ENCODE data around the gene QKI.

The QKI gene

DNA sequence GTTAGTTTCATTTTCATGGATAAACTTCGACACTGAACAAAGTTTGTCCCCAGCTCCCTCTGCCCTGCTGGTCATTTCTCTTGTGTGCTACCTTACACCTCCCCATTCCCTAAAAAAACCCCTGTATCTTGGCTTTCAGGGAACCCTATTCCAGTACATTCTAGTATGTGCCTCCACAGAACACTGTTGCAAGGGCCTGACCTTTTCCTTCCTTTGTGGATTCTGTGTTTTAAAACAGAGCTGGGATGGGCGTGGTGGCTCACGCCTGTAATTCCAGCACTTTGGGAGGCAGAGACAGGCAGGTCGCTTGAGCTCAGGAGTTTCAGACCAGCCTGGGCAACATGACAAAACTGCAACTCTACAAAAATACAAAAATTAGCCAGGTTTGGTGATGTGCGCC, 20.6 kb upstream of the QKI start:
- no peak for TF ChIP-seq EZH2phosphoT487 (IDR thresholded peaks at IDR 0.05; ENCODE audit: low read length)
- TF ChIP-seq EZH2 (optimal IDR thresholded peaks at IDR 0.05; ENCODE audit: low read depth, low read length) = no peak
- TF ChIP-seq, protein P1, sequence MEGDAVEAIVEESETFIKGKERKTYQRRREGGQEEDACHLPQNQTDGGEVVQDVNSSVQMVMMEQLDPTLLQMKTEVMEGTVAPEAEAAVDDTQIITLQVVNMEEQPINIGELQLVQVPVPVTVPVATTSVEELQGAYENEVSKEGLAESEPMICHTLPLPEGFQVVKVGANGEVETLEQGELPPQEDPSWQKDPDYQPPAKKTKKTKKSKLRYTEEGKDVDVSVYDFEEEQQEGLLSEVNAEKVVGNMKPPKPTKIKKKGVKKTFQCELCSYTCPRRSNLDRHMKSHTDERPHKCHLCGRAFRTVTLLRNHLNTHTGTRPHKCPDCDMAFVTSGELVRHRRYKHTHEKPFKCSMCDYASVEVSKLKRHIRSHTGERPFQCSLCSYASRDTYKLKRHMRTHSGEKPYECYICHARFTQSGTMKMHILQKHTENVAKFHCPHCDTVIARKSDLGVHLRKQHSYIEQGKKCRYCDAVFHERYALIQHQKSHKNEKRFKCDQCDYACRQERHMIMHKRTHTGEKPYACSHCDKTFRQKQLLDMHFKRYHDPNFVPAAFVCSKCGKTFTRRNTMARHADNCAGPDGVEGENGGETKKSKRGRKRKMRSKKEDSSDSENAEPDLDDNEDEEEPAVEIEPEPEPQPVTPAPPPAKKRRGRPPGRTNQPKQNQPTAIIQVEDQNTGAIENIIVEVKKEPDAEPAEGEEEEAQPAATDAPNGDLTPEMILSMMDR (IDR thresholded peaks at IDR 0.05; ENCODE audit: low read length) = no peak
- Histone ChIP-seq H3K27ac (ENCODE audit: low read length) (no peak overlapping the region), H3K4me3 (ENCODE audit: low read length) (no peak overlapping the region), H3K9ac (ENCODE audit: low read length) (no peak overlapping the region), H3F3A (ENCODE audit: insufficient read depth, low read length) (no peaks in the 10 kb centered on the region), H4K20me1 (ENCODE audit: insufficient read depth, low read length) (no peaks in the 10 kb centered on the region), H3K9me2 (replicated peaks; ENCODE audit: insufficient read depth, low read length) (no peaks in the 10 kb centered on the region), H3K36me3 (replicated peaks; ENCODE audit: insufficient read depth, low read length) (no peaks in the 10 kb centered on the region), H2AFZ (ENCODE audit: low read length) (no peak overlapping the region), H3K4me2 (ENCODE audit: low read depth, low read length) (no peak overlapping the region), H3K9me3 (replicated peaks; ENCODE audit: insufficient read depth, low read length) (no peaks in the 10 kb centered on the region), H3K4me1 (ENCODE audit: low read length) (no peaks in the 10 kb centered on the region), H3K79me2 (ENCODE audit: low read length) (no peaks in the 10 kb centered on the region), H3K27me3 (replicated peaks; ENCODE audit: insufficient read depth, low read length) (no peaks in the 10 kb centered on the region)
- DNase-seq = no peak

DNA sequence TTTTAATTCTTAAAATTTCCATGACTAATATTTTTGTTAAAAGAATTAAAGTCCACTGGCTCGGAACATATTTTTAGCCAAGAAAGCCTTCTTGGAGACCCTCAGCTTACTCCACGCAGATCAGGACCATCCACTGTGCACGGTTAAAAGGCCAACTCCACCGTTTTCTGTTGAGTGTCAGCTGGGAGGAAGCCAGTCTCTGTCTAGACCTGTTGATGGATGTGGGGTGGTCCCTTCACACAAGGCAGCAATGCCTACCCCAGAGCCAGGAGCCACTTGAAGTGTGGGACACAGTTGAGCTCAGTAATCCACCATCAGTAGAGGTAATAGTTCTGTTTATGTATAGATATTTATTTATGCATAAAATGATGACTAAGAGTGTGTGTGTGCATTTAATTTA, 19.9 kb upstream of the QKI start:
- Histone ChIP-seq H3K9me3 (replicated peaks; ENCODE audit: insufficient read depth, low read length) (no peaks in the 10 kb centered on the region), H3K4me1 (ENCODE audit: low read length) (no peaks in the 10 kb centered on the region), H3F3A (ENCODE audit: insufficient read depth, low read length) (no peaks in the 10 kb centered on the region), H4K20me1 (ENCODE audit: insufficient read depth, low read length) (no peaks in the 10 kb centered on the region), H3K4me2 (ENCODE audit: low read depth, low read length) (no peak overlapping the region), H3K9ac (ENCODE audit: low read length) (no peak overlapping the region), H3K36me3 (replicated peaks; ENCODE audit: insufficient read depth, low read length) (no peaks in the 10 kb centered on the region), H2AFZ (ENCODE audit: low read length) (no peak overlapping the region), H3K27ac (ENCODE audit: low read length) (no peak overlapping the region), H3K79me2 (ENCODE audit: low read length) (no peaks in the 10 kb centered on the region), H3K4me3 (ENCODE audit: low read length) (no peak overlapping the region), H3K27me3 (replicated peaks; ENCODE audit: insufficient read depth, low read length) (no peaks in the 10 kb centered on the region), H3K9me2 (replicated peaks; ENCODE audit: insufficient read depth, low read length) (no peaks in the 10 kb centered on the region)
- DNase-seq = no peak
- TF ChIP-seq EZH2phosphoT487 (IDR thresholded peaks at IDR 0.05; ENCODE audit: low read length) (no peak), EZH2 (optimal IDR thresholded peaks at IDR 0.05; ENCODE audit: low read depth, low read length) (no peak)
- TF ChIP-seq, protein P1 (IDR thresholded peaks at IDR 0.05; ENCODE audit: low read length) = no peak

DNA sequence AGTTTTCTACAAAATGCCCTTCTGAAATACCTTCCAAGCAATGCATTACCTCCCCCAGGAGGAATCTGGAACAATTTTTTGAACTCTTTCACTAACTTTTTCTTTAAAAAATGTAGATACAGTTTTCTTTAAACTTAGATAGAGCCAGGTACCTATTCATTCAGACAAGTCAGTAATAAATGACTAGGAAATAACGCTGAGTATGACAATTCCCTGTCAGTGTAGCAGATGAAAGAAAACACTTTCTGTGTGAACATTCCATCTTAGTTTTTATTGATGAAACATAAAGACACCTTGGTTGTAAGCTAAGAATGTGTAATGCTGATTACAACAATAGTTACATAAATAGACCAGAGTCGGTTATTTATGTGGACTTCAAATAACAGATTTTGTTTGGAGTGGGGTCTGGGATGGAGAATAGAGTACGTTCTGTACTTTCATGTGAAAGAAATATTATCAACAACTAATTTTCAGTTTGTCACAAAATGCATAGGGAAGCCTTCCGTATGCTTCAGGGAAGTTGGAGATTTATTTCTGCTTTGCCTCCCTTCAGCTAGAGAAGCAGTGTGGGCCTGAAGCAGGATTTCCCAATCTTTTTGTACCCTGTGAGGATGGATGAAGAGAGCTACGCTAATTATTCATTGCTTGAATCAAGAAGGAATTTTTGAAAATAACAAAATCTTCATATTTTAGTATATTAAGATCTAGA, 19.2 kb upstream of the QKI start:
- H3F3A ChIP-seq (ENCODE audit: insufficient read depth, low read length) = no peaks in the 10 kb centered on the region
- H3K36me3 ChIP-seq (replicated peaks; ENCODE audit: insufficient read depth, low read length) = no peaks in the 10 kb centered on the region
- H3K27ac ChIP-seq (ENCODE audit: low read length) = no peak overlapping the region
- H3K4me1 ChIP-seq (ENCODE audit: low read length) = no peaks in the 10 kb centered on the region
- no peak overlapping the region for H3K9ac ChIP-seq (ENCODE audit: low read length)
- no peaks in the 10 kb centered on the region for H4K20me1 ChIP-seq (ENCODE audit: insufficient read depth, low read length)
- TF ChIP-seq, protein P1 (IDR thresholded peaks at IDR 0.05; ENCODE audit: low read length) = no peak
- TF ChIP-seq EZH2 (optimal IDR thresholded peaks at IDR 0.05; ENCODE audit: low read depth, low read length) (no peak), EZH2phosphoT487 (IDR thresholded peaks at IDR 0.05; ENCODE audit: low read length) (no peak)
- H3K9me3 ChIP-seq (replicated peaks; ENCODE audit: insufficient read depth, low read length) = no peaks in the 10 kb centered on the region
- H3K4me3 ChIP-seq (ENCODE audit: low read length) = no peak overlapping the region
- no peaks in the 10 kb centered on the region for H3K9me2 ChIP-seq (replicated peaks; ENCODE audit: insufficient read depth, low read length)
- no peaks in the 10 kb centered on the region for H3K27me3 ChIP-seq (replicated peaks; ENCODE audit: insufficient read depth, low read length)
- no peak overlapping the region for H2AFZ ChIP-seq (ENCODE audit: low read length)
- no peak overlapping the region for H3K4me2 ChIP-seq (ENCODE audit: low read depth, low read length)
- no peak for DNase-seq
- H3K79me2 ChIP-seq (ENCODE audit: low read length) = no peaks in the 10 kb centered on the region

Data from MM.1S (cell line).